Measurements from ENCODE around the gene L3MBTL3. TPM values are rescaled to one million over a fixed set of nuclear protein-coding genes. Genes with fewer than 3 reads are reported as not detected.

L3MBTL3 gene
- total RNA-seq, 4 donors from 2014 or later: 3.1 to 6.7 (median 3.6) TPM

GRCh38 chr6:130158056-130158455 is 139.7 kb downstream of the L3MBTL3 start:
- WGBS: 88% methylated on average over 2 of the region's 2 CpGs
- DNase-seq (ENCODE audit: extremely low spot score): no peak
- Histone ChIP-seq H3K9me3 (no peaks in the 10 kb centered on the region), H3K27me3 (no peaks in the 10 kb centered on the region), H3K36me3 (no peaks in the 10 kb centered on the region), H3K4me3 (no peak overlapping the region), H3K27ac (replicated peaks in 1 of 4) (no peak overlapping the region), H3K4me1 (no peaks in the 10 kb centered on the region)
- intact Hi-C loops (cut with DNase I): no loop called here
- TF ChIP-seq POLR2A (IDR thresholded peaks at IDR 0.05; ENCODE audit: low read depth) (no peak), EP300 (IDR thresholded peaks at IDR 0.05) (no peak), CTCF (IDR thresholded peaks at IDR 0.05) (no peak)

GRCh38 chr6:130158548-130158947 is 140.2 kb downstream of the L3MBTL3 start:
- Histone ChIP-seq H3K4me1 (no peaks in the 10 kb centered on the region), H3K36me3 (no peaks in the 10 kb centered on the region), H3K4me3 (no peak overlapping the region), H3K27me3 (no peaks in the 10 kb centered on the region), H3K27ac (replicated peaks in 1 of 4) (no peak overlapping the region), H3K9me3 (no peaks in the 10 kb centered on the region)
- intact Hi-C loops (cut with DNase I): no loop called here
- TF ChIP-seq CTCF (IDR thresholded peaks at IDR 0.05): no peak
- TF ChIP-seq EP300 (IDR thresholded peaks at IDR 0.05): no peak
- TF ChIP-seq POLR2A (IDR thresholded peaks at IDR 0.05; ENCODE audit: low read depth): no peak
- no peak for TF ChIP-seq POLR2AphosphoS5 (IDR thresholded peaks at IDR 0.05)
- no peak for DNase-seq (ENCODE audit: extremely low spot score)
- 96% methylated on average over 4 of the region's 4 CpGs for WGBS

GRCh38 chr6:130159956-130160355 is 141.6 kb downstream of the L3MBTL3 start:
- Histone ChIP-seq H3K4me3 (no peak overlapping the region), H3K36me3 (no peaks in the 10 kb centered on the region), H3K27me3 (no peaks in the 10 kb centered on the region), H3K4me1 (no peaks in the 10 kb centered on the region), H3K9me3 (no peaks in the 10 kb centered on the region), H3K27ac (replicated peaks in 1 of 4) (no peak overlapping the region)
- intact Hi-C loops (cut with DNase I): no loop called here
- TF ChIP-seq POLR2A (IDR thresholded peaks at IDR 0.05; ENCODE audit: low read depth) (no peak), POLR2AphosphoS5 (IDR thresholded peaks at IDR 0.05) (no peak), CTCF (IDR thresholded peaks at IDR 0.05) (no peak)
- 24% methylated on average over 3 of the region's 3 CpGs for WGBS
- DNase-seq (ENCODE audit: extremely low spot score): no peak

- intact Hi-C loops (cut with DNase I): no loop called here
These were observed 143.5 kb downstream of the L3MBTL3 start for GRCh38 chr6:130161683-130162404.

GRCh38 chr6:130162421-130162820 is 144.0 kb downstream of the L3MBTL3 start:
- no peaks in the 10 kb centered on the region for H3K36me3 ChIP-seq
- no peaks in the 10 kb centered on the region for H3K4me1 ChIP-seq
- no peak overlapping the region for H3K4me3 ChIP-seq
- H3K27me3 ChIP-seq: no peaks in the 10 kb centered on the region
- no peaks in the 10 kb centered on the region for H3K9me3 ChIP-seq
- TF ChIP-seq EP300 (IDR thresholded peaks at IDR 0.05): no peak
- no peak for TF ChIP-seq POLR2AphosphoS5 (IDR thresholded peaks at IDR 0.05)
- TF ChIP-seq CTCF (IDR thresholded peaks at IDR 0.05): no peak
- no peak for TF ChIP-seq POLR2A (IDR thresholded peaks at IDR 0.05; ENCODE audit: low read depth)
- intact Hi-C loops (cut with DNase I): no loop called here
- DNase-seq (ENCODE audit: extremely low spot score): no peak
- 77% methylated on average over 2 of the region's 2 CpGs for WGBS
- peak overlapping the region in 1 of 4 donors; percentile 23 for H3K27ac ChIP-seq (replicated peaks in 1 of 4)

More at GRCh38 chr6:130161683-130162404, 143.5 kb downstream of the L3MBTL3 start:
- no peak overlapping the region for H3K4me3 ChIP-seq
- WGBS: 43% methylated on average over 6 of the region's 6 CpGs
- H3K36me3 ChIP-seq: no peaks in the 10 kb centered on the region
- TF ChIP-seq POLR2A (IDR thresholded peaks at IDR 0.05; ENCODE audit: low read depth): no peak
- peak in 1 of 2 donors; percentile 41 for TF ChIP-seq POLR2AphosphoS5 (IDR thresholded peaks at IDR 0.05)
- H3K4me1 ChIP-seq: no peaks in the 10 kb centered on the region
- H3K9me3 ChIP-seq: no peaks in the 10 kb centered on the region
- DNase-seq (ENCODE audit: extremely low spot score): no peak
- H3K27me3 ChIP-seq: no peaks in the 10 kb centered on the region
- H3K27ac ChIP-seq (replicated peaks in 1 of 4): peak overlapping the region in 1 of 4 donors; percentile 23

Data from esophagus muscularis mucosa (tissue), 4 donors.